ENCODE data around the gene NLRP10. TPM values are rescaled to one million over a fixed set of nuclear protein-coding genes. Genes with fewer than 3 reads are reported as not detected.
"Not testable (repeated sequence)": the region's sequence is repeated elsewhere in the genome, so short reads cannot be mapped to it uniquely, and the experiment has no call there.

The NLRP10 gene
- total and polyA plus RNA-seq, 4 donors = not detected

DNA sequence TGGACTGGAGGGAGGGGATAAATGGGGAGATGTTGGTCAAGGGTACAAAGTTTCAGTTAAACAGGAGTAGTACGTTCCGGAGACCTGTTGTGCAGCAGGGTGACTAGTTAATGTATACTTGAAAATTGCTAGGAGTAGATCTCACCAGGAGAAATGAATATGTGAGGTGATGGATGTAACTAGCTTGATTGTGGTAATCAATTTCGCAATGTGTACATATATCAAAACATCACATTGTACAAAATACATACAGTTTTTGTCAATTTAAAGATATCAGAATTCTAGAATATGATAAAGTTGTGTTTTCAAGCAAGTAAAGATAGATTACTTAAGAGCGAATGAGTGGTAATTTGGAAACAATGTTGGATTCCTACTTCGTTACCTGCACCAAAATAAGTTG lies 35.1 kb upstream of the NLRP10 start:
- WGBS, 2 donors = 72 to 86% methylated on average over 5 of the region's 5 CpGs
- H3K27ac ChIP-seq (ENCODE audit: low read depth in 1 of 2, low read length in 1 of 2) = no peak overlapping the region
- no peak for ATAC-seq (ENCODE audit: insufficient read depth, low FRiP score)

DNA sequence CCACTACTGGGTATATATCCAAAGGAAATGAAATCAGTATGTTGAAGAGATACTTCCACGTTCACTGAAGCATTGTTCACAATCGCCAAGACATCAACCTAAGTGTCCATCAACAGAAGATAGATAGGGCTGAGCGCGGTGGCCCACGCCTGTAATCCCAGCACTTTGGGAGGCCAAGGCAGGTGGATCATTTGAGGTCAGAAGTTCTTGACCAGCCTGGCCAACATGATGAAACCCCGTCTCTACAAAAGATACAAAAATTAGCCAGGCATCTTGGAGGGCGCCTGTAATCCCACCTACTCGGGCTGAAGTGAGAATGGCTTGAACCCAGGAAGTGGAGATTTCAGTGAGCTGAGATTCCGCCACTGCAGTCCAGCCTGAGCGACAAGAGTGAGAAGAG lies 34.5 kb upstream of the NLRP10 start:
- TF ChIP-seq, protein P1, sequence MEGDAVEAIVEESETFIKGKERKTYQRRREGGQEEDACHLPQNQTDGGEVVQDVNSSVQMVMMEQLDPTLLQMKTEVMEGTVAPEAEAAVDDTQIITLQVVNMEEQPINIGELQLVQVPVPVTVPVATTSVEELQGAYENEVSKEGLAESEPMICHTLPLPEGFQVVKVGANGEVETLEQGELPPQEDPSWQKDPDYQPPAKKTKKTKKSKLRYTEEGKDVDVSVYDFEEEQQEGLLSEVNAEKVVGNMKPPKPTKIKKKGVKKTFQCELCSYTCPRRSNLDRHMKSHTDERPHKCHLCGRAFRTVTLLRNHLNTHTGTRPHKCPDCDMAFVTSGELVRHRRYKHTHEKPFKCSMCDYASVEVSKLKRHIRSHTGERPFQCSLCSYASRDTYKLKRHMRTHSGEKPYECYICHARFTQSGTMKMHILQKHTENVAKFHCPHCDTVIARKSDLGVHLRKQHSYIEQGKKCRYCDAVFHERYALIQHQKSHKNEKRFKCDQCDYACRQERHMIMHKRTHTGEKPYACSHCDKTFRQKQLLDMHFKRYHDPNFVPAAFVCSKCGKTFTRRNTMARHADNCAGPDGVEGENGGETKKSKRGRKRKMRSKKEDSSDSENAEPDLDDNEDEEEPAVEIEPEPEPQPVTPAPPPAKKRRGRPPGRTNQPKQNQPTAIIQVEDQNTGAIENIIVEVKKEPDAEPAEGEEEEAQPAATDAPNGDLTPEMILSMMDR (IDR thresholded peaks at IDR 0.05; ENCODE audit: control extremely low read depth, extremely low read depth) = no peak
- Histone ChIP-seq H3K27ac (ENCODE audit: low read depth in 1 of 2, low read length in 1 of 2) (no peak overlapping the region), H3K27me3 (ENCODE audit: control insufficient read depth in 3 of 3, insufficient read depth in 3 of 3, low read length in 2 of 3) (no peaks in the 10 kb centered on the region), H3K4me3 (no peak overlapping the region), H3K9me3 (ENCODE audit: control insufficient read depth in 4 of 4, insufficient read depth in 3 of 4, low read length in 3 of 4) (no peaks in the 10 kb centered on the region), H3K9ac (ENCODE audit: insufficient read depth in 1 of 2, low read length in 2 of 2) (no peak overlapping the region), H3K36me3 (ENCODE audit: control insufficient read depth in 4 of 4, insufficient read depth in 4 of 4, low read length in 4 of 4) (peaks cover 20 to 31% (median 26%) of the 10 kb centered on the region in 4 donors), H3K4me1 (ENCODE audit: control insufficient read depth in 5 of 5, insufficient read depth in 5 of 5, low read length in 5 of 5) (no peaks in the 10 kb centered on the region)
- DNase-seq = no peak
- no peak for ATAC-seq (ENCODE audit: insufficient read depth, low FRiP score)
- whole genome bisulfite sequencing, 2 donors = 92 to 95% methylated on average over 10 of the region's 10 CpGs

More for the DNA sequence above, 35.1 kb upstream of the NLRP10 start:
- Histone ChIP-seq H3K4me3 (no peak overlapping the region), H3K9me3 (ENCODE audit: control insufficient read depth in 4 of 4, insufficient read depth in 3 of 4, low read length in 3 of 4) (no peaks in the 10 kb centered on the region), H3K4me1 (ENCODE audit: control insufficient read depth in 5 of 5, insufficient read depth in 5 of 5, low read length in 5 of 5) (no peaks in the 10 kb centered on the region), H3K9ac (ENCODE audit: insufficient read depth in 1 of 2, low read length in 2 of 2) (no peak overlapping the region), H3K36me3 (ENCODE audit: control insufficient read depth in 4 of 4, insufficient read depth in 4 of 4, low read length in 4 of 4) (peaks cover 15 to 25% (median 21%) of the 10 kb centered on the region in 4 donors), H3K27me3 (ENCODE audit: control insufficient read depth in 3 of 3, insufficient read depth in 3 of 3, low read length in 2 of 3) (no peaks in the 10 kb centered on the region)
- DNase-seq = no peak
- TF ChIP-seq, protein P1 (IDR thresholded peaks at IDR 0.05; ENCODE audit: control extremely low read depth, extremely low read depth) = no peak

DNA sequence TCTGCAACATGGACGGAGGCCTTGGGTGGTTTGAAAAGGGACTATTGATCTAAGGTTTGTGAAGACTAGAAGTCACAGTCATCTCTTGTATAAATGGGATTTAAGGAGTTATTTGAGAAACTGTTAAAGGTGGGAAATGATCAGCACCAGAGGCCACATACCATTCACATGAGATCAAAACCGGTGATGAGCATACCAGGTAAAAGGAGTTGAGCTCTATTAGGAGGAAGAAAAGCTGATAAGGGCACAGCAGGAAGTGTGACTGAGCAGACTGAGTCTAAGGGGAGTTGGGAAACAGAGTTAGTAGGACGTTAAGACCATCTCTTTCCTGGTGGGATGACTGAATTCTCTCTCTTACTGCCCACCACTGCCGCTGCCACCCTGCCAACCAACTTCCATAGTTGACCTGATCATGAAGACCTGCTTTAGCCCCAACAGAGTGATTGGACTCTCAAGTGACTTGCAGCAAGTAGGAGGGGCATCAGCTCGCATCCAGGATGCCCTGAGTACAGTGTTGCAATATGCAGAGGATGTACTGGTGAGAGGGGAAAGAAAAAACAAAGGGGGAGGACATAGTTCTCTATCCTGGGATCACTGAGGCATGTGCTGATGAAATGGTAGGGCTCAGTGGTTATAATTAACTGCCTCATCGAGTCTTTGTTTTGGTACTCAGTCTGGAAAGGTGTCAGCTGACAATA lies 29.5 kb upstream of the NLRP10 start:
- Histone ChIP-seq H3K36me3 (ENCODE audit: control insufficient read depth in 4 of 4, insufficient read depth in 4 of 4, low read length in 4 of 4) (peaks cover 44 to 61% (median 52%) of the 10 kb centered on the region in 4 donors), H3K4me3 (no peak overlapping the region), H3K9ac (ENCODE audit: insufficient read depth in 1 of 2, low read length in 2 of 2) (no peak overlapping the region), H3K4me1 (ENCODE audit: control insufficient read depth in 5 of 5, insufficient read depth in 5 of 5, low read length in 5 of 5) (no peaks in the 10 kb centered on the region), H3K9me3 (ENCODE audit: control insufficient read depth in 4 of 4, insufficient read depth in 3 of 4, low read length in 3 of 4) (no peaks in the 10 kb centered on the region), H3K27ac (ENCODE audit: low read depth in 1 of 2, low read length in 1 of 2) (no peak overlapping the region), H3K27me3 (ENCODE audit: control insufficient read depth in 3 of 3, insufficient read depth in 3 of 3, low read length in 2 of 3) (no peaks in the 10 kb centered on the region)
- TF ChIP-seq, protein P1 (IDR thresholded peaks at IDR 0.05; ENCODE audit: control extremely low read depth, extremely low read depth) = no peak
- no peak for ATAC-seq (ENCODE audit: insufficient read depth, low FRiP score)
- DNase-seq = no peak
- 68 to 81% methylated on average over 6 of the region's 6 CpGs for WGBS, 2 donors

DNA sequence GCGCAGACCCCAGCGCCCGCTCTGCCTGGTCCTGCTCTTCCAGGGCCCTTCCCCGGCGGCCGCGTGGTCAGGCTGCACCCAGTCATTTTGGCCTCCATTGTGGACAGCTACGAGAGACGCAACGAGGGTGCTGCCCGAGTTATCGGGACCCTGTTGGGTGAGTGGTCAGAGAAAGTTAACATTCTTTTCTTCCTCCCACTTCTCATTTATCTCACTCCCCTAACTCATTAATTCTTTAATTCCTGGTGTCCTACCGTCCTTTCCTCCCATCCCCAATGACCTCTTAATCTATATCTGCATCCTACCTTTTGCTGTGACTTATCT lies 22.3 kb upstream of the NLRP10 start:
- WGBS, 2 donors = 0% methylated on average over 6 to 9 of the region's 13 CpGs
- H3K9ac ChIP-seq (ENCODE audit: insufficient read depth in 1 of 2, low read length in 2 of 2) = peak overlapping the region; percentile 47 to 96
- H3K4me1 ChIP-seq (ENCODE audit: control insufficient read depth in 5 of 5, insufficient read depth in 5 of 5, low read length in 5 of 5) = peaks cover 2 to 14% (median 12%) of the 10 kb centered on the region in 5 donors

More for the DNA sequence above, 22.3 kb upstream of the NLRP10 start:
- peak overlapping the region; percentile 98 for H3K4me3 ChIP-seq
- H3K27me3 ChIP-seq (ENCODE audit: control insufficient read depth in 3 of 3, insufficient read depth in 3 of 3, low read length in 2 of 3); DNase-seq; H3K9me3 ChIP-seq (ENCODE audit: control insufficient read depth in 4 of 4, insufficient read depth in 3 of 4, low read length in 3 of 4); ATAC-seq (ENCODE audit: insufficient read depth, low FRiP score): not testable (repeated sequence)
- H3K36me3 ChIP-seq (ENCODE audit: control insufficient read depth in 4 of 4, insufficient read depth in 4 of 4, low read length in 4 of 4) = peaks cover 7 to 20% (median 8%) of the 10 kb centered on the region in 4 donors
- peak overlapping the region; percentile 6 to 85 for H3K27ac ChIP-seq (ENCODE audit: low read depth in 1 of 2, low read length in 1 of 2)
